ENCODE data around the gene CD164L2.
"Not testable (repeated sequence)": the region's sequence is repeated elsewhere in the genome, so short reads cannot be mapped to it uniquely, and the experiment has no call there.

The CD164L2 gene

GRCh38 chr1:27413004-27413403 lies 29.9 kb upstream of the CD164L2 start:
- no peaks in the 10 kb centered on the region for H3K36me3 ChIP-seq (ENCODE audit: control insufficient read depth, insufficient read depth, low read length)
- no peak for TF ChIP-seq CTCF (IDR thresholded peaks at IDR 0.05)
- H2AFZ ChIP-seq = no peak overlapping the region
- no peak overlapping the region for H3K9ac ChIP-seq
- H3K4me3 ChIP-seq (ENCODE audit: low read depth, low read length) = no peak overlapping the region
- no peak overlapping the region for H3K4me2 ChIP-seq (ENCODE audit: low read length)
- peaks cover 9% of the 10 kb centered on the region for H3K4me1 ChIP-seq
- no peaks in the 10 kb centered on the region for H3K9me3 ChIP-seq (ENCODE audit: control insufficient read depth, low read length)
- no peaks in the 10 kb centered on the region for H3K27me3 ChIP-seq (ENCODE audit: control insufficient read depth, insufficient read depth, low read length)
- no peaks in the 10 kb centered on the region for H3K79me2 ChIP-seq
- H3K27ac ChIP-seq = no peak overlapping the region

- Histone ChIP-seq H3K27ac (no peak overlapping the region), H3K27me3 (ENCODE audit: control insufficient read depth, insufficient read depth, low read length) (no peaks in the 10 kb centered on the region), H3K4me1 (peaks cover 9% of the 10 kb centered on the region), H3K79me2 (no peaks in the 10 kb centered on the region), H3K36me3 (ENCODE audit: control insufficient read depth, insufficient read depth, low read length) (no peaks in the 10 kb centered on the region), H2AFZ (no peak overlapping the region), H3K9me3 (ENCODE audit: control insufficient read depth, low read length) (no peaks in the 10 kb centered on the region), H3K9ac (no peak overlapping the region), H3K4me3 (ENCODE audit: low read depth, low read length) (no peak overlapping the region), H3K4me2 (ENCODE audit: low read length) (no peak overlapping the region)
- no peak for TF ChIP-seq CTCF (IDR thresholded peaks at IDR 0.05)
These were observed 29.4 kb upstream of the CD164L2 start for GRCh38 chr1:27412502-27412901.

- Histone ChIP-seq H3K36me3 (ENCODE audit: control insufficient read depth, insufficient read depth, low read length) (no peaks in the 10 kb centered on the region), H3K27ac (no peak overlapping the region), H3K79me2 (no peaks in the 10 kb centered on the region), H3K4me2 (ENCODE audit: low read length) (no peak overlapping the region), H2AFZ (no peak overlapping the region), H3K27me3 (ENCODE audit: control insufficient read depth, insufficient read depth, low read length) (no peaks in the 10 kb centered on the region), H3K4me3 (ENCODE audit: low read depth, low read length) (no peak overlapping the region), H3K4me1 (peaks cover 9% of the 10 kb centered on the region), H3K9ac (no peak overlapping the region), H3K9me3 (ENCODE audit: control insufficient read depth, low read length) (no peaks in the 10 kb centered on the region)
- TF ChIP-seq CTCF (IDR thresholded peaks at IDR 0.05) = no peak
These were observed 27.6 kb upstream of the CD164L2 start for GRCh38 chr1:27410709-27411108.

- Histone ChIP-seq H3K27ac (no peak overlapping the region), H3K9me3 (ENCODE audit: control insufficient read depth, low read length) (no peaks in the 10 kb centered on the region), H3K4me2 (ENCODE audit: low read length) (no peak overlapping the region), H3K4me3 (ENCODE audit: low read depth, low read length) (no peak overlapping the region), H3K4me1 (peaks cover 9% of the 10 kb centered on the region), H3K9ac (no peak overlapping the region), H3K36me3 (ENCODE audit: control insufficient read depth, insufficient read depth, low read length) (no peaks in the 10 kb centered on the region), H3K27me3 (ENCODE audit: control insufficient read depth, insufficient read depth, low read length) (no peaks in the 10 kb centered on the region), H3K79me2 (no peaks in the 10 kb centered on the region), H2AFZ (no peak overlapping the region)
- TF ChIP-seq CTCF (IDR thresholded peaks at IDR 0.05) = no peak
These were observed 26.5 kb upstream of the CD164L2 start for GRCh38 chr1:27409669-27410068.

GRCh38 chr1:27408151-27408550 lies 25.0 kb upstream of the CD164L2 start:
- no peak for TF ChIP-seq CTCF (IDR thresholded peaks at IDR 0.05)
- H3K9me3 ChIP-seq (ENCODE audit: control insufficient read depth, low read length) = no peaks in the 10 kb centered on the region
- H3K4me2 ChIP-seq (ENCODE audit: low read length) = no peak overlapping the region
- H3K79me2 ChIP-seq = no peaks in the 10 kb centered on the region
- H3K27ac ChIP-seq = no peak overlapping the region
- no peaks in the 10 kb centered on the region for H3K36me3 ChIP-seq (ENCODE audit: control insufficient read depth, insufficient read depth, low read length)
- no peak overlapping the region for H3K4me3 ChIP-seq (ENCODE audit: low read depth, low read length)
- H2AFZ ChIP-seq = no peak overlapping the region
- no peaks in the 10 kb centered on the region for H3K27me3 ChIP-seq (ENCODE audit: control insufficient read depth, insufficient read depth, low read length)
- no peak overlapping the region for H3K9ac ChIP-seq
- H3K4me1 ChIP-seq = peaks cover under 1% of the 10 kb centered on the region

- not testable (repeated sequence) for H3K27ac ChIP-seq; H3K4me1 ChIP-seq; H3K79me2 ChIP-seq; H3K9me3 ChIP-seq (ENCODE audit: control insufficient read depth, low read length); H2AFZ ChIP-seq; H3K36me3 ChIP-seq (ENCODE audit: control insufficient read depth, insufficient read depth, low read length); H3K27me3 ChIP-seq (ENCODE audit: control insufficient read depth, insufficient read depth, low read length); H3K4me3 ChIP-seq (ENCODE audit: low read depth, low read length); H3K4me2 ChIP-seq (ENCODE audit: low read length); H3K9ac ChIP-seq
These were observed 23.7 kb upstream of the CD164L2 start for GRCh38 chr1:27406791-27407190.
